H1 (cell line): ENCODE data around the gene SAP30L. TPM values are rescaled to one million over a fixed set of nuclear protein-coding genes. Genes with fewer than 3 reads are reported as not detected.

Source experiments
- BCL11A ChIP-seq, 2 experiments: IDR thresholded peaks; one replicate each; pipeline ENCODE4 v1.6.1; 2011; ENCODE audit warnings: low read depth in 2 of 2, low read length in 2 of 2, mild to moderate bottlenecking in 2 of 2
- EP300 ChIP-seq, 2 experiments: IDR thresholded peaks; 1 replicate in 1 of 2; 2 replicates in 1 of 2; pipeline ENCODE4 v1.6.1; 2011 to 2012; ENCODE audit warnings: low read depth in 2 of 2, low read length in 2 of 2, mild to moderate bottlenecking in 2 of 2, borderline replicate concordance in 1 of 2, inconsistent platforms in 1 of 2, moderate library complexity in 1 of 2
- KDM4A ChIP-seq: IDR thresholded peaks from one replicate; pipeline ENCODE4 v1.7.1; 2012; ENCODE audit warnings: low read depth, mild to moderate bottlenecking, moderate library complexity, low read length, inconsistent platforms; ENCODE audit not compliant: severe bottlenecking
- RNF2 ChIP-seq: fragments of 200-900, 300-1000 bp; sonication (generic); IDR thresholded peaks from 2 replicates; pipeline ENCODE4 v1.7.1; 2016; ENCODE audit warnings: borderline replicate concordance, low read depth, mild to moderate bottlenecking, antibody characterized with exemption, low read length; ENCODE audit not compliant: poor library complexity, severe bottlenecking; ENCODE audit errors: missing control alignments
- SIX5 ChIP-seq: IDR thresholded peaks from 2 replicates; pipeline ENCODE4 v1.6.1; 2011; ENCODE audit warnings: mild to moderate bottlenecking, low read depth, low read length
- polyA plus RNA-seq, 7 experiments: library from polyadenylated mRNA; depleted of rRNA in 3 of 7; stranded (reverse) in 5 of 7; unstranded in 2 of 7; fragments of >200 nt in 5 of 7; fragments of 200-250 nt in 2 of 7; gene quantifications; 1 replicate in 5 of 7; 2 replicates in 1 of 7; 4 replicates in 1 of 7; pipeline versions ENCODE4 v1.2.1 to v1.2.3, GENCODE V29; 2011 to 2013; ENCODE audit warnings: missing spikeins in 2 of 7, mixed read lengths in 2 of 7
- total RNA-seq: library from RNA; stranded (reverse); fragmentation: NEBNext Ultra II Directional; extraction: Animal tissue kit (Norgen Biotek cat#: 25700); gene quantifications from 2 replicates; pipeline ENCODE4 v1.2.1, GENCODE V29; 2021

SAP30L gene
- total and polyA plus RNA-seq, 2 of the 8 experiments (the other 6 are each of a cell fraction or from before 2014, with no cell fraction given) = 12.2 to 31.5 TPM

DNA sequence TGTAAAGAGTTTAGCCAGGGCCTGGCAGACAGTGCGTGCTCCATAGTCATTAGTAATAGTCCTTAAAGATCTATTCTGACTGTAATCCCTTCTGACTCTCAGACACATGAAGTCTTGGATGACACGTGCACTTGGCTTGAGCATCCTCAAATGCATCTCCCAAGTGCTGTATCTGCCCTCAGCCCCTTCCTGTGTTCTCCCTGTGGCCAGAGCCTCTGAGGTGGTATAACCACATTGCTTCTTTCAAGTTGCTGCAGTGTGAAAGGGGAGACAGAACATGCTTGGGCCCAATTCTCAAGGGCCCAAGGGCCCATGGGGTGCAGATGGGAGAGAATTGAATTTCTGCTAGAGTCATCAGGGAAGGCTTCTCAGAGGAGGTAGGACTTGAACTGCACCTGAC, 62.3 kb downstream of the SAP30L start (continued):
- TF ChIP-seq SIX5 = no peak
- no peak for TF ChIP-seq RNF2
- no peak for TF ChIP-seq KDM4A
- TF ChIP-seq EP300 (IDR thresholded peaks at IDR 0.05; ENCODE audit: borderline replicate concordance in 1 of 2, low read depth in 2 of 2, low read length in 2 of 2) = no peak
- no peak for TF ChIP-seq BCL11A (IDR thresholded peaks at IDR 0.05; ENCODE audit: low read depth in 2 of 2, low read length in 2 of 2)
- TF ChIP-seq, all 59 proteins: peak for 0
